Measurements from ENCODE around the gene RAB28. TPM values are rescaled to one million over a fixed set of nuclear protein-coding genes. Genes with fewer than 3 reads are reported as not detected.

The RAB28 gene
- total and polyA plus RNA-seq, 2 experiments from 2014 or later: 15.3 to 23.9 TPM

- no peak for ATAC-seq
- H3K4me3 Mint-ChIP-seq: no peak overlapping the region
- no peak overlapping the region for H2AFZ ChIP-seq
- TF ChIP-seq STAT1 (IDR thresholded peaks at IDR 0.05; ENCODE audit: unreplicated experiment) (no peak), ZNF114 (CRISPR knock-in tag; IDR thresholded peaks at IDR 0.05) (no peak), NANOG (IDR thresholded peaks at IDR 0.05; ENCODE audit: borderline replicate concordance) (no peak), ZNF462 (CRISPR knock-in tag; IDR thresholded peaks at IDR 0.05) (no peak), CREB1 (CRISPR knock-in tag; IDR thresholded peaks at IDR 0.05; ENCODE audit: low read depth) (no peak), JUNB (IDR thresholded peaks at IDR 0.05; ENCODE audit: unreplicated experiment) (no peak)
- TF ChIP-seq, protein P1, sequence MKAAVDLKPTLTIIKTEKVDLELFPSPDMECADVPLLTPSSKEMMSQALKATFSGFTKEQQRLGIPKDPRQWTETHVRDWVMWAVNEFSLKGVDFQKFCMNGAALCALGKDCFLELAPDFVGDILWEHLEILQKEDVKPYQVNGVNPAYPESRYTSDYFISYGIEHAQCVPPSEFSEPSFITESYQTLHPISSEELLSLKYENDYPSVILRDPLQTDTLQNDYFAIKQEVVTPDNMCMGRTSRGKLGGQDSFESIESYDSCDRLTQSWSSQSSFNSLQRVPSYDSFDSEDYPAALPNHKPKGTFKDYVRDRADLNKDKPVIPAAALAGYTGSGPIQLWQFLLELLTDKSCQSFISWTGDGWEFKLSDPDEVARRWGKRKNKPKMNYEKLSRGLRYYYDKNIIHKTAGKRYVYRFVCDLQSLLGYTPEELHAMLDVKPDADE (IDR thresholded peaks at IDR 0.05): no peak
- H3K36me3 Mint-ChIP-seq (ENCODE audit: low read depth): peaks cover 5% of the 10 kb centered on the region; the same call in 1 of the 3 replicates
- peaks cover 12% of the 10 kb centered on the region for H3K4me1 Mint-ChIP-seq
- H3K9me3 Mint-ChIP-seq: no peaks in the 10 kb centered on the region
- H3K4me3 ChIP-seq: no peak overlapping the region
- no peaks in the 10 kb centered on the region for H3K36me3 ChIP-seq (ENCODE audit: insufficient read depth)
- H3K4me1 ChIP-seq (ENCODE audit: insufficient read depth): no peaks in the 10 kb centered on the region
- H3K27ac ChIP-seq (ENCODE audit: low read depth): no peak overlapping the region
- H4K20me1 ChIP-seq (replicated peaks; ENCODE audit: insufficient read depth): no peaks in the 10 kb centered on the region; the same call in none of the 2 replicates
- H3K79me2 ChIP-seq (replicated peaks; ENCODE audit: insufficient read depth): peaks cover 31% of the 10 kb centered on the region
- H3K27ac Mint-ChIP-seq: no peak overlapping the region
- no peak overlapping the region for H3K4me2 ChIP-seq
- no peaks in the 10 kb centered on the region for H3K27me3 ChIP-seq (ENCODE audit: insufficient read depth)
- no peaks in the 10 kb centered on the region for H3F3A ChIP-seq (replicated peaks; ENCODE audit: low read depth)
- no peak for DNase-seq (ENCODE audit: low spot score)
- H3K27me3 Mint-ChIP-seq (ENCODE audit: insufficient read depth, low read depth, poor library complexity): no peaks in the 10 kb centered on the region
- H3K9me2 ChIP-seq (ENCODE audit: insufficient read depth): no peaks in the 10 kb centered on the region
These were observed 19.2 kb downstream of the RAB28 start for GRCh38 chr4:13464973-13465372.
